Epithelial cell of prostate (primary cell): ENCODE results near the gene TBKBP1.

Experiments
- DNase-seq: peaks from one replicate; pipeline ENCODE4 v3.0.0-alpha.2; 2011; ENCODE audit warnings: low read depth, low spot score
- H3K27ac ChIP-seq: fragments of 450-650 bp; 2 replicates; pipeline ENCODE4 v1.5.1; 2017; ENCODE audit warnings: mild to moderate bottlenecking

The TBKBP1 gene, protein sequence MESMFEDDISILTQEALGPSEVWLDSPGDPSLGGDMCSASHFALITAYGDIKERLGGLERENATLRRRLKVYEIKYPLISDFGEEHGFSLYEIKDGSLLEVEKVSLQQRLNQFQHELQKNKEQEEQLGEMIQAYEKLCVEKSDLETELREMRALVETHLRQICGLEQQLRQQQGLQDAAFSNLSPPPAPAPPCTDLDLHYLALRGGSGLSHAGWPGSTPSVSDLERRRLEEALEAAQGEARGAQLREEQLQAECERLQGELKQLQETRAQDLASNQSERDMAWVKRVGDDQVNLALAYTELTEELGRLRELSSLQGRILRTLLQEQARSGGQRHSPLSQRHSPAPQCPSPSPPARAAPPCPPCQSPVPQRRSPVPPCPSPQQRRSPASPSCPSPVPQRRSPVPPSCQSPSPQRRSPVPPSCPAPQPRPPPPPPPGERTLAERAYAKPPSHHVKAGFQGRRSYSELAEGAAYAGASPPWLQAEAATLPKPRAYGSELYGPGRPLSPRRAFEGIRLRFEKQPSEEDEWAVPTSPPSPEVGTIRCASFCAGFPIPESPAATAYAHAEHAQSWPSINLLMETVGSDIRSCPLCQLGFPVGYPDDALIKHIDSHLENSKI

GRCh38 chr17:47693731-47694580 is at the start of gene TBKBP1:
Gene TBKBP1, plus strand, starts transcription at chr17:47694161. Its CDS starts 1,952 bp downstream, at chr17:47696113.
- DNase-seq, result no peak
- H3K27ac ChIP-seq, result peak within 1 kb of the TSS; percentile 27

DNA sequence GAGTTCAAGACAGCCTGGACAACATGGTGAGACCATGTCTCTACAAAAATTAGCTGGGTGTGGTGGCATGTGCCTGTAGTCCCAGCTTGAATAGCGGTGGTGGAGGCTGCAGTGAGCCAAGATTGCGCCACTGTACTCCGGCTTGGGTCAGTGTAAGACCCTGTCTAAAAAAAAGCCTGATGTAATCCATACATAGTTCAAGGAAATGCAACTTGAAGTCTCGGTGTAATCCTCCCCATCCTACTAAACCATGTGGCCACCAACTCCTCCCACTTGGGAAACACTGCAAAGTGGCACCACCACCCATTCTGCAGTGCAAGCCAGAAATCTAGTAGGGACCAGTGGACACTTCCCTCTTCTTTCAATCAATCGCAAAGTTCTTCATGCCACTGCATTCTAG is 49.6 kb upstream of the TBKBP1 start:
- H3K27ac ChIP-seq, result no peak overlapping the region
- DNase-seq, result no peak

- peak within 1 kb of the TSS; percentile 92 for H3K27ac ChIP-seq
- peak; percentile 100 for DNase-seq
Measured at GRCh38 chr17:47649153-47649971, 44.6 kb upstream of the TBKBP1 start, which contains the start of gene KPNB1. Gene KPNB1, plus strand, starts transcription at chr17:47649919. Its CDS starts 326 bp downstream, at chr17:47650245.

- DNase-seq, result no peak
- peak overlapping the region; percentile 92 for H3K27ac ChIP-seq
Measured at GRCh38 chr17:47649972-47650524, 43.9 kb upstream of the TBKBP1 start.

GRCh38 chr17:47650525-47651522 is 43.1 kb upstream of the TBKBP1 start:
- peak; percentile 81 for DNase-seq
- H3K27ac ChIP-seq, result peak overlapping the region; percentile 92

DNA sequence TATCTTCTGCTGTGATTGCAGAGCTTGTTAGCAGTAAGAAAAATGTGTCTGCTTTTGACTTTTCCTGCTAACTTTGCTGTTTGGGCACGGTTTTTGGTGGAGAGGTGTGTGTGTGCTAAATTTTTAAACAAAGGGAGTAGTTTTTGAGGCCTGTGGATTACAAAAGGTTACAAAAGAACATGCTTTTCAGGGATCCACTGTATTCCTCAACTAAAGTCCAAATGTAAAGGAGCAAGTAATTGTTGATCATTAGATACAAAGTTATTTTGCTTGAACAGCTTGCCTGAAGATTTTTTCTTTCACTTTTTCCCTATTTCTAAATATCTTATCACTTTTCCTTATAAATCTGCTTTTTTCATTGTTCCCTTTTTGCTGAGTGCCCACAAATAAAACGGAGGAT is 42.3 kb upstream of the TBKBP1 start:
- peak overlapping the region; percentile 92 for H3K27ac ChIP-seq
- no peak for DNase-seq

DNA sequence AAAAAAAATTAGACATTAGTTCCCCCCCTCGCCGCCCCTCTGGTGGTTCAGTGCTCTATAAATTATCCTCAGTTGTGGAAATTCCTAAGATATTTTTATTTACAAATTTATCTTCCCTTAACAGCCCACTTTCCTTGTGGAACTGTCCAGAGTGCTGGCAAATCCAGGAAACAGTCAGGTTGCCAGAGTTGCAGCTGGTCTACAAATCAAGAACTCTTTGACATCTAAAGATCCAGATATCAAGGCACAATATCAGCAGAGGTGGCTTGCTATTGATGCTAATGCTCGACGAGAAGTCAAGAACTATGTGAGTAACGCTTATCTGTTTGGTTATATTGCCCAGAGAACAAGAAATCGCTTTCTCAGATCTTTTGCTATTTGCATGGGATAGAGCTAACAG is 41.4 kb upstream of the TBKBP1 start:
- H3K27ac ChIP-seq, result no peak overlapping the region
- DNase-seq, result no peak

DNA sequence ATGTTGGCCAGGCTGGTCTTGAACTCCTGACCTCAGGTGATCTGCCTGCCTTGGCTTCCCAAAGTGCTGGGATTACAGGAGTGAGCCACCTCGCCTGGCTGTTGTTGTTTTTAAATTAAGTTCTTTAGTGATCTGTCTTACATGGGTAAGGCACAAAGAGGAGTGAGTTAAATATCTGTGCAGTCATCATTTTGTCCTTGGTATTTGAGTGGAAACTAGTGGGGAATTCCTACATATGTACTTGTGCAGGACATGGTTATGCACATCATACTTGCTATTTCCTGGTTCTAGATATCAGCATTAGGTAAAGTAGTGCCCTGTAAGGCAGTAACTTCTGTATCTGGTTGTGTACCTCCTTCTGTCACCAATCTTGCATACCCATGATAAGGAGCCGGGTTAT is 40.5 kb upstream of the TBKBP1 start:
- no peak for DNase-seq
- no peak overlapping the region for H3K27ac ChIP-seq

GRCh38 chr17:47654991-47655390 is 39.0 kb upstream of the TBKBP1 start:
- no peak for DNase-seq
- no peak overlapping the region for H3K27ac ChIP-seq

DNA sequence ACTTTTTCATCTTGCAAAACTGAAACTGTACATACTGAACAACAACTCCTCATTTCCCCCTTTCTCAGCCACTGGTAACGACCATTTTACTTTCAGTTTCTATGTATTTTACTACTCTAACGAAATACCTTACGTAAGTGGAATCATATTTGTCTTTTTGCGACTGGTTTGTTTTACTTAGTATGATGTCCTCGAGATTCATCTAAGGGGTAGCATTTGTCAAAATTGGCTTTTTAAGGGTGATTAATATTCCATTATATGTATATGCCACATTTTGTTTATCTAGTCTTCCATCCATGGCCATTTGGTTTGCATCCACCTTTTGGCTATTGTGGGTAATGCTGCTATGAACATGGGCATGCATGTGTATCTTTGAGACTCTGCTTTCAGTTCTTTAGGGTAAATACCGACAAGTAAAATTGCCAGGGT is 33.9 kb upstream of the TBKBP1 start:
- no peak overlapping the region for H3K27ac ChIP-seq
- DNase-seq, result no peak

GRCh38 chr17:47663912-47664623 is 29.9 kb upstream of the TBKBP1 start:
- no peak for DNase-seq
- H3K27ac ChIP-seq, result no peak overlapping the region

- no peak for DNase-seq
- no peak overlapping the region for H3K27ac ChIP-seq
Measured at GRCh38 chr17:47664624-47664941, 29.4 kb upstream of the TBKBP1 start.

DNA sequence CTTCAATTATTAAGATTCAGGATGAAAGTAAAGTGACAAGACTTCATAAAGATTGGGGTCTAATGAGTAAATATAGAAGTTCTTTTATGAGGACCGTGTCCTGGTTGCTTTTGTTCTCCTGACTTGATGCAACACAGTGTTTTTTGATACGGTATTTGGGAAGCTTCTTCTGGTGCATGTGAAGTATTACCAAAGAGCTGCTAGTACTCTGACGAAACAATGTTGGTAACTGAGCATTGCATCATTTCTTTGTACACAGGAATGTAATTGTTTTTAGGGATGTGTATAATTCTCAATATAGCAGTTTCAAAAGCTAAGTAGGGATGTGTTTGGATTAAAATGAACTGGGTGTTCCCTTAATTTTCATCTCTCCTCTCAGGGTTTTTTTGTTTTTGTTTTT is 28.3 kb upstream of the TBKBP1 start:
- peak overlapping the region; percentile 28 for H3K27ac ChIP-seq
- DNase-seq, result no peak

- H3K27ac ChIP-seq, result no peak overlapping the region
- DNase-seq, result no peak
Measured at GRCh38 chr17:47669081-47669480, 24.9 kb upstream of the TBKBP1 start.

GRCh38 chr17:47670064-47670463 is 23.9 kb upstream of the TBKBP1 start:
- no peak for DNase-seq
- H3K27ac ChIP-seq, result peak overlapping the region; percentile 14

- H3K27ac ChIP-seq, result no peak overlapping the region
Measured at GRCh38 chr17:47674499-47674898, 19.5 kb upstream of the TBKBP1 start.

GRCh38 chr17:47675380-47676198 is 18.4 kb upstream of the TBKBP1 start:
- DNase-seq, result no peak
- no peak overlapping the region for H3K27ac ChIP-seq

More at GRCh38 chr17:47674499-47674898, 19.5 kb upstream of the TBKBP1 start:
- DNase-seq, result no peak
